Activated CD4-positive, CD25-positive, alpha-beta regulatory T cell treated with anti-CD3 and anti-CD28 coated beads, Interleukin-2, amount 50 U/mL, for 72 hours (primary cell): Measurements from ENCODE around the gene C1QTNF1.
A peak's percentile ranks its signal among the peaks of the same experiment; 100 is the strongest.

Source experiments
- DNase-seq: peaks from one replicate; pipeline ENCODE4 v3.0.0; 2021

Gene C1QTNF1

GRCh38 chr17:78993241-78993956 lies 30.6 kb upstream of the C1QTNF1 start:
- peak; percentile 53 for DNase-seq

- DNase-seq: no peak
Measured at GRCh38 chr17:78993981-78994671, 29.8 kb upstream of the C1QTNF1 start.

GRCh38 chr17:78995022-78995760 lies 28.8 kb upstream of the C1QTNF1 start:
- DNase-seq: no peak

- no peak for DNase-seq
Measured at GRCh38 chr17:78995761-78996451, 28.1 kb upstream of the C1QTNF1 start.

- DNase-seq: no peak
Measured at GRCh38 chr17:78996781-78997201, 27.2 kb upstream of the C1QTNF1 start.

GRCh38 chr17:78997231-78997741 lies 26.7 kb upstream of the C1QTNF1 start:
- no peak for DNase-seq

- no peak for DNase-seq
Measured at GRCh38 chr17:78997881-78998280, 26.1 kb upstream of the C1QTNF1 start.

- no peak for DNase-seq
Measured at GRCh38 chr17:78998311-78999055, 25.5 kb upstream of the C1QTNF1 start.

GRCh38 chr17:78999056-78999768 lies 24.8 kb upstream of the C1QTNF1 start:
- DNase-seq: no peak

GRCh38 chr17:78999947-79000395 lies 24.0 kb upstream of the C1QTNF1 start:
- DNase-seq: no peak

- no peak for DNase-seq
Measured at GRCh38 chr17:79000396-79001189, 23.4 kb upstream of the C1QTNF1 start.

- no peak for DNase-seq
Measured at GRCh38 chr17:79001190-79002020, 22.6 kb upstream of the C1QTNF1 start.

- no peak for DNase-seq
Measured at GRCh38 chr17:79002291-79002690, 21.7 kb upstream of the C1QTNF1 start.

GRCh38 chr17:79002796-79003593 lies 21.0 kb upstream of the C1QTNF1 start:
- DNase-seq: no peak

GRCh38 chr17:79003661-79004411 lies 20.1 kb upstream of the C1QTNF1 start:
- DNase-seq: no peak

- DNase-seq: no peak
Measured at GRCh38 chr17:79005063-79005861, 18.7 kb upstream of the C1QTNF1 start.

- no peak for DNase-seq
Measured at GRCh38 chr17:79006046-79006445, 17.9 kb upstream of the C1QTNF1 start.
